ENCODE results near the gene COX7C. TPM values are rescaled to one million over a fixed set of nuclear protein-coding genes. Genes with fewer than 3 reads are reported as not detected.
"Not testable (repeated sequence)": the region's sequence is repeated elsewhere in the genome, so short reads cannot be mapped to it uniquely, and the experiment has no call there.

COX7C gene
- total RNA-seq, 1 donor from 2014 or later, result 1,860 TPM

- H3K9me3 ChIP-seq (replicated peaks), result no peaks in the 10 kb centered on the region
- no peak overlapping the region for H3K4me3 ChIP-seq
- no peaks in the 10 kb centered on the region for H3K4me1 ChIP-seq
- H3K27ac ChIP-seq (replicated peaks), result no peak overlapping the region
- no peaks in the 10 kb centered on the region for H3K27me3 ChIP-seq (ENCODE audit: low read depth)
- no peaks in the 10 kb centered on the region for H3K36me3 ChIP-seq
- intact Hi-C loops (cut with micrococcal nuclease), result no loop called here
- no peak for DNase-seq
- TF ChIP-seq, protein P1, sequence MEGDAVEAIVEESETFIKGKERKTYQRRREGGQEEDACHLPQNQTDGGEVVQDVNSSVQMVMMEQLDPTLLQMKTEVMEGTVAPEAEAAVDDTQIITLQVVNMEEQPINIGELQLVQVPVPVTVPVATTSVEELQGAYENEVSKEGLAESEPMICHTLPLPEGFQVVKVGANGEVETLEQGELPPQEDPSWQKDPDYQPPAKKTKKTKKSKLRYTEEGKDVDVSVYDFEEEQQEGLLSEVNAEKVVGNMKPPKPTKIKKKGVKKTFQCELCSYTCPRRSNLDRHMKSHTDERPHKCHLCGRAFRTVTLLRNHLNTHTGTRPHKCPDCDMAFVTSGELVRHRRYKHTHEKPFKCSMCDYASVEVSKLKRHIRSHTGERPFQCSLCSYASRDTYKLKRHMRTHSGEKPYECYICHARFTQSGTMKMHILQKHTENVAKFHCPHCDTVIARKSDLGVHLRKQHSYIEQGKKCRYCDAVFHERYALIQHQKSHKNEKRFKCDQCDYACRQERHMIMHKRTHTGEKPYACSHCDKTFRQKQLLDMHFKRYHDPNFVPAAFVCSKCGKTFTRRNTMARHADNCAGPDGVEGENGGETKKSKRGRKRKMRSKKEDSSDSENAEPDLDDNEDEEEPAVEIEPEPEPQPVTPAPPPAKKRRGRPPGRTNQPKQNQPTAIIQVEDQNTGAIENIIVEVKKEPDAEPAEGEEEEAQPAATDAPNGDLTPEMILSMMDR (IDR thresholded peaks at IDR 0.05; ENCODE audit: borderline replicate concordance), result no peak
Measured at GRCh38 chr5:86644843-86645242, 27.1 kb downstream of the COX7C start.

- Histone ChIP-seq H3K9me3 (replicated peaks) (no peaks in the 10 kb centered on the region), H3K27ac (replicated peaks) (no peak overlapping the region), H3K4me3 (no peak overlapping the region), H3K27me3 (ENCODE audit: low read depth) (no peaks in the 10 kb centered on the region), H3K4me1 (no peaks in the 10 kb centered on the region), H3K36me3 (no peaks in the 10 kb centered on the region)
- TF ChIP-seq, protein P1 (IDR thresholded peaks at IDR 0.05; ENCODE audit: borderline replicate concordance), result no peak
- no peak for DNase-seq
- intact Hi-C loops (cut with micrococcal nuclease), result no loop called here
Measured at GRCh38 chr5:86645885-86646284, 28.1 kb downstream of the COX7C start.

DNA sequence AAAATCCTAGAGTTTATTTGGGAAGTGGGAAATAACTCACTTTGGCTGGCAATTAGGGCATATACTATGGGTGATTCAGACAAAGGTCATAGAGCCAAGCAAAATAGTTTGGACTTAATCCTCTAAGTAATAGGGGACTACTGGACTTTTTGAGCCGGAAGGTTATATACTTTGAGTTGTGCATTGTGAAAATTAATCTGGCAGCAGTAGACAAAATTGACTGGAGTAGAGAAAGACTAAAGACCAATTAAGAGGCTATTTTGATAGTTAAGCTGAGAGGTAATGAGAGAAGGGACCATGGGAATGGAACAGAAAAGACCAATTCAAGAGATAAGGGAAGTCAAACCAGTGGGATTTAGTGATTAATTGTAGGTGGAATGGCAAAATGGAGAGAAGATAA, 28.9 kb downstream of the COX7C start:
- DNase-seq, result no peak
- TF ChIP-seq, protein P1 (IDR thresholded peaks at IDR 0.05; ENCODE audit: borderline replicate concordance), result no peak
- intact Hi-C loops (cut with micrococcal nuclease), result no loop called here
- Histone ChIP-seq H3K9me3 (replicated peaks) (no peaks in the 10 kb centered on the region), H3K27ac (replicated peaks) (no peak overlapping the region), H3K36me3 (no peaks in the 10 kb centered on the region), H3K27me3 (ENCODE audit: low read depth) (no peaks in the 10 kb centered on the region), H3K4me3 (no peak overlapping the region), H3K4me1 (no peaks in the 10 kb centered on the region)

DNA sequence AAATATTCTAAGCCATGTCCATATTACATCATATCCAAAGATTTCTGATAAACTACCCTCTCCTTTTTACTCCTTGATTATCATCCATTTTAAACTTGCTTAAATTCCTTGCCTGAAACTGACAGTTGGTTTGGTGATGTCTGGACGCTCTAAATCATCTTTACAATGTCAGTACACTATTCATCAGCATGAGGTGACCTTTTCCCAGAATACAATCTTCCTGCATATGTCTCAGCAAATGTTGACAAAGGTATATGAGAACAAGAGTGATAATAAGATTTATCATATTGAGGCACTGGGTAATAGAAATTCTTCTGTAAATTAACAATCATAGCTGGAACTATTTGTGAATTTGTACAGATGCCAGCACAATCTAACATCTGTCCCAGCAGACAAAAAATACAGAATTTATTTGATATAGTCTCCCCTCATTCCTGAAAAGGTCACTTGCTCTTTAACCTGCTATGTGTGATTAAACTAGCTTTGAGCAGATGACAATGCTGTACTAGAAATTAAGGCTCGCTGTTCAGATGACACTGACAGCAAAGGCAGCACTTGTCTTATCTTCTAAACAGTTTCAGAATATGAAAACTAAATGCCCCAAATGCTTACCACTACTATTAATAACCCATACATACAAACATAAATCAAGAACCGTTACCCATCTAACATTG, 32.2 kb downstream of the COX7C start:
- intact Hi-C loops (cut with micrococcal nuclease), result no loop called here

GRCh38 chr5:86660771-86661170, 43.0 kb downstream of the COX7C start:
- H3K27ac ChIP-seq (replicated peaks); H3K4me1 ChIP-seq; H3K36me3 ChIP-seq; DNase-seq; intact Hi-C loops (cut with micrococcal nuclease); H3K4me3 ChIP-seq; H3K27me3 ChIP-seq (ENCODE audit: low read depth): not testable (repeated sequence)
- peaks cover 21% of the 10 kb centered on the region for H3K9me3 ChIP-seq (replicated peaks)

More for the DNA sequence above, 32.2 kb downstream of the COX7C start:
- no peak for DNase-seq
- Histone ChIP-seq H3K27me3 (ENCODE audit: low read depth) (no peaks in the 10 kb centered on the region), H3K4me3 (no peak overlapping the region), H3K27ac (replicated peaks) (no peak overlapping the region), H3K9me3 (replicated peaks) (no peaks in the 10 kb centered on the region), H3K4me1 (no peaks in the 10 kb centered on the region), H3K36me3 (no peaks in the 10 kb centered on the region)
- TF ChIP-seq, protein P1 (IDR thresholded peaks at IDR 0.05; ENCODE audit: borderline replicate concordance), result no peak

- H3K36me3 ChIP-seq, result no peaks in the 10 kb centered on the region
- DNase-seq, result no peak
- peaks cover 21% of the 10 kb centered on the region for H3K9me3 ChIP-seq (replicated peaks)
- H3K27me3 ChIP-seq (ENCODE audit: low read depth), result no peaks in the 10 kb centered on the region
- intact Hi-C loops (cut with micrococcal nuclease), result no loop called here
- H3K4me1 ChIP-seq, result no peaks in the 10 kb centered on the region
- TF ChIP-seq, protein P1 (IDR thresholded peaks at IDR 0.05; ENCODE audit: borderline replicate concordance), result no peak
- H3K27ac ChIP-seq (replicated peaks), result no peak overlapping the region
- H3K4me3 ChIP-seq, result no peak overlapping the region
Measured at GRCh38 chr5:86664173-86664572, 46.4 kb downstream of the COX7C start.

Measured in left ventricle myocardium inferior (tissue), 1 donor.